Endothelial cell of umbilical vein (primary cell): ENCODE results near the gene PROCR. TPM values are rescaled to one million over a fixed set of nuclear protein-coding genes. Genes with fewer than 3 reads are reported as not detected.

Experiments used
- BruUV-seq: library from RNA; stranded (reverse); fragments of 400-500 nt; replicated peaks from 2 replicates; lab custom pipeline; 2021; lab: Mats Ljungman, UMichigan
- CTCF ChIA-PET: fragments of 300-600, 350-600 bp; sonication (Branson Sonifier 250); formaldehyde crosslinking; loops from one replicate; lab custom pipeline; 2021; ENCODE audit warnings: antibody characterized with exemption, inconsistent platforms; lab: Charles Lee
- POLR2A ChIA-PET: fragments of 300-600, 350-600 bp; sonication (Branson Sonifier 250); formaldehyde crosslinking; loops from one replicate; lab custom pipeline; 2021; ENCODE audit warnings: antibody characterized with exemption, inconsistent platforms; lab: Charles Lee
- DNase-seq: peaks from one replicate; pipeline ENCODE4 v3.0.0-alpha.2; 2011; ENCODE audit warnings: low read depth, low spot score
- FAIRE-seq: peaks from 2 replicates; lab custom pipeline; 2011; peaks lifted over from hg19 to GRCh38; lab: Jason Lieb, UNC
- H2AFZ ChIP-seq: 2 replicates; pipeline ENCODE4 v1.6.0; 2012; ENCODE audit warnings: low read depth, low read length, control low read depth, inconsistent platforms
- H3K27ac ChIP-seq: 2 replicates; pipeline ENCODE4 v1.5.1; 2011; ENCODE audit warnings: low read depth, mild to moderate bottlenecking, control low read depth, low read length, moderate library complexity; ENCODE audit not compliant: insufficient read depth
- H3K27me3 ChIP-seq, 2 experiments: 2 replicates each; pipeline versions ENCODE4 v1.6.0 to v1.6.1; 2011; ENCODE audit warnings: low read length in 2 of 2, mixed read lengths in 1 of 2; ENCODE audit not compliant: control insufficient read depth in 2 of 2, insufficient read depth in 2 of 2
- H3K36me3 ChIP-seq, 2 experiments: 2 replicates in 1 of 2; 3 replicates in 1 of 2; pipeline ENCODE4 v1.5.1; 2011; ENCODE audit warnings: low read length in 2 of 2, mild to moderate bottlenecking in 1 of 2, moderate library complexity in 1 of 2; ENCODE audit not compliant: control insufficient read depth in 2 of 2, insufficient read depth in 2 of 2; ENCODE audit errors: extremely low read depth in 1 of 2
- H3K4me1 ChIP-seq: 3 replicates; pipeline ENCODE4 v1.5.1; 2011; ENCODE audit warnings: mild to moderate bottlenecking, low read length; ENCODE audit not compliant: control insufficient read depth, insufficient read depth; ENCODE audit errors: extremely low read depth
- H3K4me2 ChIP-seq: 2 replicates; pipeline ENCODE4 v1.6.1; 2011; ENCODE audit warnings: low read length, control low read depth, mixed read lengths; ENCODE audit not compliant: insufficient read depth
- H3K4me3 ChIP-seq, 3 experiments: fragments of 200-600 bp in 1 of 3; sonication (generic), shearing (Covaris generic) in 1 of 3; replicated peaks in 1 of 3; 2 replicates each; pipeline ENCODE4 v1.5.1; 2011 to 2016; ENCODE audit warnings: control low read depth in 3 of 3, low read length in 3 of 3, mild to moderate bottlenecking in 2 of 3, inconsistent platforms in 1 of 3, low read depth in 1 of 3, moderate library complexity in 1 of 3; ENCODE audit not compliant: insufficient read depth in 1 of 3
- H3K79me2 ChIP-seq: 2 replicates; pipeline ENCODE4 v1.6.0; 2012; ENCODE audit warnings: low read length, inconsistent platforms; ENCODE audit not compliant: control insufficient read depth, insufficient read depth
- H3K9ac ChIP-seq: replicated peaks from 2 replicates; pipeline ENCODE3; 2011; ENCODE audit warnings: low read length, control low read depth; ENCODE audit not compliant: insufficient read depth; ENCODE audit errors: extremely low read depth
- H3K9me1 ChIP-seq: replicated peaks from 3 replicates; pipeline ENCODE4 v1.6.0; 2011; ENCODE audit warnings: mild to moderate bottlenecking, low read length; ENCODE audit not compliant: control insufficient read depth, insufficient read depth; ENCODE audit errors: extremely low read depth
- H3K9me3 ChIP-seq: replicated peaks from 2 replicates; pipeline ENCODE4 v1.5.1; 2012; ENCODE audit warnings: low read length, inconsistent platforms; ENCODE audit not compliant: control insufficient read depth, insufficient read depth
- H4K20me1 ChIP-seq: replicated peaks from 2 replicates; pipeline ENCODE3; 2011; ENCODE audit warnings: mild to moderate bottlenecking, low read length; ENCODE audit not compliant: control insufficient read depth, insufficient read depth; ENCODE audit errors: extremely low read depth
- CTCF ChIP-seq, 2 donors: IDR thresholded peaks; 1 replicate in 1 of 2; 2 replicates in 1 of 2; pipeline ENCODE4 v1.5.1; 2011; ENCODE audit warnings: low read length in 2 of 2, mild to moderate bottlenecking in 2 of 2, moderate library complexity in 2 of 2, control low read depth in 1 of 2, inconsistent platforms in 1 of 2, low read depth in 1 of 2; ENCODE audit not compliant: insufficient read depth in 1 of 2; ENCODE audit errors: extremely low read depth in 1 of 2
- EZH2 ChIP-seq: IDR thresholded peaks from 2 replicates; pipeline ENCODE4 v1.6.1; 2012; ENCODE audit warnings: borderline replicate concordance, low read depth, mild to moderate bottlenecking, moderate library complexity, low read length, inconsistent platforms; ENCODE audit not compliant: severe bottlenecking
- FOS ChIP-seq: IDR thresholded peaks from 2 replicates; pipeline ENCODE4 v1.6.1; 2011; ENCODE audit warnings: mild to moderate bottlenecking, low read length, moderate library complexity, borderline replicate concordance; ENCODE audit not compliant: insufficient read depth
- GATA2 ChIP-seq: IDR thresholded peaks from 2 replicates; pipeline ENCODE4 v1.7.0; 2011; ENCODE audit warnings: low read depth, mild to moderate bottlenecking, moderate library complexity, mixed read lengths, low read length; ENCODE audit not compliant: insufficient read length, insufficient read depth
- JUN ChIP-seq: IDR thresholded peaks from 2 replicates; pipeline ENCODE4 v1.6.1; 2011; ENCODE audit warnings: borderline replicate concordance, low read depth; ENCODE audit not compliant: insufficient read length, insufficient read depth
- MAX ChIP-seq: IDR thresholded peaks from 2 replicates; pipeline ENCODE4 v1.6.1; 2011; ENCODE audit not compliant: insufficient read depth, insufficient read length
- MYC ChIP-seq: IDR thresholded peaks from one replicate; pipeline ENCODE4 v1.6.1; 2011; ENCODE audit warnings: mild to moderate bottlenecking, low read depth, low read length
- POLR2A ChIP-seq: IDR thresholded peaks from 2 replicates; pipeline ENCODE4 v1.6.1; 2012; ENCODE audit warnings: low read depth, mild to moderate bottlenecking, control low read depth, low read length
- POLR2AphosphoS5 ChIP-seq: IDR thresholded peaks from 2 replicates; pipeline ENCODE4 v1.6.1; 2012; ENCODE audit warnings: low read depth, mild to moderate bottlenecking, control low read depth, low read length, moderate library complexity; ENCODE audit not compliant: insufficient read depth
- dilution Hi-C: fragments of 300-500 bp; cut with MboI; formaldehyde crosslinking; loops from one replicate; pipeline ENCODE4 v1.15.0; 2019; ENCODE audit warnings: low sequenced_read_pairs; ENCODE audit not compliant: extremely low pct_ligation_motif_present
- intact Hi-C: fragments of 100-400 bp; cut with micrococcal nuclease; formaldehyde crosslinking; loops from one replicate; pipeline ENCODE4 v1.10.0; 2022
- polyA plus RNA-seq, 4 experiments: library from polyadenylated mRNA; depleted of rRNA in 3 of 4; stranded (reverse) in 3 of 4; unstranded in 1 of 4; fragments of >200 nt; gene quantifications; 2 replicates each; pipeline versions ENCODE4 v1.2.1 to v1.2.3, GENCODE V29; 2011 to 2012; ENCODE audit warnings: missing spikeins in 1 of 4
- total RNA-seq: library from RNA; stranded (reverse); gene quantifications from 2 replicates; pipeline ENCODE4 v1.2.3, GENCODE V29; 2021

Gene PROCR
- total and polyA plus RNA-seq, 2 donors (not counting 3 experiments of a cell fraction or from before 2014, with no cell fraction given), result 251 to 376 TPM

- no peak overlapping the region for H2AFZ ChIP-seq
- H3K36me3 ChIP-seq, result peaks cover 7 to 9% of the 10 kb centered on the region in 2 experiments
- DNase-seq (peak; percentile 70), FAIRE-seq (peak; percentile 88)
- POLR2A ChIA-PET, result no interaction called here
- H3K9ac ChIP-seq, result no peak overlapping the region
- H4K20me1 ChIP-seq, result no peaks in the 10 kb centered on the region
- no TSS peak for BruUV-seq
- H3K79me2 ChIP-seq, result no peaks in the 10 kb centered on the region
- peak overlapping the region; percentile 59 for H3K4me2 ChIP-seq
- H3K4me3 ChIP-seq, result no peak overlapping the region
- H3K9me3 ChIP-seq, result no peaks in the 10 kb centered on the region
- CTCF ChIA-PET, result interaction anchor here (1.5 to 2.1 kb wide), 2 partner anchors 18 to 34 kb away, joined by 4 to 47 read pairs; no protein-coding TSS in a partner anchor
- peak; percentile 45 for TF ChIP-seq POLR2AphosphoS5
- TF ChIP-seq MYC, result no peak
- peak; percentile 65 for TF ChIP-seq FOS
- TF ChIP-seq CTCF (IDR thresholded peaks at IDR 0.05; ENCODE audit: extremely low read depth in 1 of 2, insufficient read depth in 1 of 2, low read depth in 1 of 2, low read length in 2 of 2), result no peak
- TF ChIP-seq MAX, result no peak
- no peak for TF ChIP-seq EZH2
- TF ChIP-seq POLR2A, result no peak
- TF ChIP-seq JUN, result peak; percentile 77
- no peak for TF ChIP-seq GATA2
- peaks cover 25% of the 10 kb centered on the region for H3K4me1 ChIP-seq
- intact Hi-C loops, result no loop called here
- dilution Hi-C loops, result no loop called here
- no peaks in the 10 kb centered on the region for H3K27me3 ChIP-seq
- peak overlapping the region; percentile 78 for H3K27ac ChIP-seq
- H3K9me1 ChIP-seq, result no peaks in the 10 kb centered on the region
Measured at GRCh38 chr20:35129647-35130069, 42.2 kb upstream of the PROCR start.
